Mesodermal cell (in vitro differentiated cells): ENCODE data around the gene TFB2M.
"Not testable (repeated sequence)": the region's sequence is repeated elsewhere in the genome, so short reads cannot be mapped to it uniquely, and the experiment has no call there.

Experiments used
- H3K27ac ChIP-seq: 2 replicates; pipeline ENCODE4 v1.7.0; 2013; ENCODE audit warnings: mild to moderate bottlenecking, low read depth, low read length, moderate library complexity; ENCODE audit not compliant: severe bottlenecking
- H3K36me3 ChIP-seq: 2 replicates; pipeline ENCODE4 v1.7.1; 2013; ENCODE audit warnings: mild to moderate bottlenecking, low read length, moderate library complexity; ENCODE audit not compliant: control insufficient read depth, insufficient read depth
- H3K4me1 ChIP-seq: one replicate; pipeline ENCODE4 v1.7.1; 2013; ENCODE audit warnings: mild to moderate bottlenecking, low read length; ENCODE audit not compliant: insufficient read depth, control insufficient read depth, poor library complexity, severe bottlenecking
- H3K4me3 ChIP-seq: 2 replicates; pipeline ENCODE4 v1.7.0; 2013; ENCODE audit warnings: low read length, control low read depth, mild to moderate bottlenecking; ENCODE audit not compliant: insufficient read depth, poor library complexity, severe bottlenecking; ENCODE audit errors: extremely low read depth
- H3K9me3 ChIP-seq: 2 replicates; pipeline ENCODE4 v1.7.1; 2013; ENCODE audit warnings: mild to moderate bottlenecking, low read length, moderate library complexity; ENCODE audit not compliant: control insufficient read depth
- WGBS, 2 experiments: methylation state at CpG; one replicate each; pipeline ENCODE4 v1.1.5; 2013; ENCODE audit warnings: missing lambda C conversion rate in 2 of 2; ENCODE audit not compliant: insufficient coverage in 2 of 2; 5-methylcytosine and 5-hydroxymethylcytosine counted together

The TFB2M gene

GRCh38 chr1:246597340-246597739, 31.3 kb upstream of the TFB2M start:
- WGBS, 2 experiments = 100% methylated on average over 1 of the region's 5 CpGs
- Histone ChIP-seq H3K9me3 (no peaks in the 10 kb centered on the region), H3K4me3 (no peak overlapping the region)

GRCh38 chr1:246595146-246595545, 29.1 kb upstream of the TFB2M start:
- Histone ChIP-seq H3K36me3 (peaks cover 29% of the 10 kb centered on the region), H3K4me1 (no peaks in the 10 kb centered on the region), H3K9me3 (peaks cover 1% of the 10 kb centered on the region), H3K4me3 (no peak overlapping the region), H3K27ac (no peak overlapping the region)
- 85 to 90% methylated on average over 3 of the region's 3 CpGs for WGBS, 2 experiments

More at GRCh38 chr1:246597340-246597739, 31.3 kb upstream of the TFB2M start:
- no peaks in the 10 kb centered on the region for H3K4me1 ChIP-seq
- H3K36me3 ChIP-seq = peaks cover 14% of the 10 kb centered on the region
- no peak overlapping the region for H3K27ac ChIP-seq

- no peaks in the 10 kb centered on the region for H3K4me1 ChIP-seq
- H3K36me3 ChIP-seq = peaks cover 29% of the 10 kb centered on the region
- peaks cover 4% of the 10 kb centered on the region for H3K9me3 ChIP-seq
- H3K4me3 ChIP-seq = no peak overlapping the region
- H3K27ac ChIP-seq = no peak overlapping the region
Measured at GRCh38 chr1:246592695-246593094, 26.6 kb upstream of the TFB2M start.

GRCh38 chr1:246591958-246592357, 25.9 kb upstream of the TFB2M start:
- 88 to 98% methylated on average over 8 to 11 of the region's 13 CpGs for WGBS, 2 experiments
- no peak overlapping the region for H3K27ac ChIP-seq
- H3K4me3 ChIP-seq = no peak overlapping the region
- H3K4me1 ChIP-seq = no peaks in the 10 kb centered on the region
- peaks cover 29% of the 10 kb centered on the region for H3K36me3 ChIP-seq
- peaks cover 4% of the 10 kb centered on the region for H3K9me3 ChIP-seq

GRCh38 chr1:246591504-246591903, 25.4 kb upstream of the TFB2M start:
- 96 to 98% methylated on average over 5 of the region's 6 CpGs for WGBS, 2 experiments
- Histone ChIP-seq H3K4me3 (no peak overlapping the region), H3K9me3 (peaks cover 4% of the 10 kb centered on the region), H3K4me1 (no peaks in the 10 kb centered on the region), H3K27ac (no peak overlapping the region), H3K36me3 (peaks cover 24% of the 10 kb centered on the region)

GRCh38 chr1:246591047-246591446, 25.0 kb upstream of the TFB2M start:
- H3K9me3 ChIP-seq = peaks cover 4% of the 10 kb centered on the region
- H3K36me3 ChIP-seq = peaks cover 23% of the 10 kb centered on the region
- no peaks in the 10 kb centered on the region for H3K4me1 ChIP-seq
- no peak overlapping the region for H3K27ac ChIP-seq
- no peak overlapping the region for H3K4me3 ChIP-seq

GRCh38 chr1:246589919-246590318, 23.9 kb upstream of the TFB2M start:
- not testable (repeated sequence) for H3K9me3 ChIP-seq, H3K4me1 ChIP-seq, H3K27ac ChIP-seq, H3K4me3 ChIP-seq
- peaks cover 23% of the 10 kb centered on the region for H3K36me3 ChIP-seq
- WGBS, 2 experiments = 90 to 98% methylated on average over 6 to 8 of the region's 10 CpGs

GRCh38 chr1:246588159-246588721, 22.2 kb upstream of the TFB2M start:
- Histone ChIP-seq H3K4me3 (no peak overlapping the region), H3K4me1 (no peaks in the 10 kb centered on the region), H3K27ac (no peak overlapping the region), H3K9me3 (peaks cover 4% of the 10 kb centered on the region), H3K36me3 (peaks cover 27% of the 10 kb centered on the region)
- WGBS, 2 experiments = no CpG with 5 or more reads among the region's 2 CpGs

GRCh38 chr1:246587606-246588005, 21.5 kb upstream of the TFB2M start:
- peaks cover 27% of the 10 kb centered on the region for H3K36me3 ChIP-seq
- H3K27ac ChIP-seq = no peak overlapping the region
- no peak overlapping the region for H3K4me3 ChIP-seq
- H3K4me1 ChIP-seq = no peaks in the 10 kb centered on the region
- peaks cover 4% of the 10 kb centered on the region for H3K9me3 ChIP-seq
- 93% methylated on average over 3 of the region's 3 CpGs; no CpG with 5 or more reads in 1 of the 2 experiments for WGBS, 2 experiments

- Histone ChIP-seq H3K4me3 (no peak overlapping the region), H3K36me3 (peaks cover 26% of the 10 kb centered on the region), H3K4me1 (no peaks in the 10 kb centered on the region), H3K9me3 (peaks cover 4% of the 10 kb centered on the region), H3K27ac (no peak overlapping the region)
- 90 to 100% methylated on average over 2 of the region's 3 CpGs for WGBS, 2 experiments
Measured at GRCh38 chr1:246587032-246587431, 21.0 kb upstream of the TFB2M start.

GRCh38 chr1:246583448-246584185, 17.6 kb upstream of the TFB2M start:
- Histone ChIP-seq H3K36me3 (peaks cover 21% of the 10 kb centered on the region), H3K9me3 (no peaks in the 10 kb centered on the region), H3K27ac (peak overlapping the region; percentile 58), H3K4me3 (no peak overlapping the region), H3K4me1 (peaks cover 4% of the 10 kb centered on the region)
- 81% methylated on average over 2 of the region's 6 CpGs; no CpG with 5 or more reads in 1 of the 2 experiments for WGBS, 2 experiments
